ENCODE measurements around the gene FAM107B. TPM values are rescaled to one million over a fixed set of nuclear protein-coding genes. Genes with fewer than 3 reads are reported as not detected.

FAM107B gene
- total and polyA plus RNA-seq, 2 donors (not counting 3 experiments of a cell fraction or from before 2014, with no cell fraction given) = 39.2 to 176 TPM

DNA sequence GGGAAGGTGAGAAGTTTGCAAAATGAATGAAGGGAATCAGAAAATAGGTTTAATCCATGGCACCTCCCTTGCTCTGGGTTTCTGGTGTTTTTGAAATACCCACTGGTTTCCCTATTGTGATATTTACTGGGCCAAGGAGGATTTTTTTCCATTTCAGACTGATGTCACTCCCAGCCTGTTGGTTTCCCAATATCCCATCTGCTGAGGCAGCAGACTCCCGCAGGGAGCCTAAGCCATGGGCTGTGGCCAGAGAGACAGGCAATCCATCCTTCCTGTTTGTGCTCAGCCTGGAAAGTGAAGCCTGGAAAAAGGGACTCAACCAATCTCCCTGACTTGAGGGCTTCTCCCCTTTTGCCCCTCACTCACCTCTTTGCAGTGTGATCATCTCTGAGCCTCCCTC is 22.8 kb downstream of the FAM107B start:
- TF ChIP-seq FOS (IDR thresholded peaks at IDR 0.05; ENCODE audit: borderline replicate concordance, insufficient read depth, low read length) (no peak), POLR2AphosphoS5 (IDR thresholded peaks at IDR 0.05; ENCODE audit: insufficient read depth, low read depth, low read length) (no peak), EZH2 (IDR thresholded peaks at IDR 0.05; ENCODE audit: borderline replicate concordance, low read depth, low read length, severe bottlenecking) (no peak), JUN (IDR thresholded peaks at IDR 0.05; ENCODE audit: borderline replicate concordance, insufficient read depth, insufficient read length, low read depth) (no peak), POLR2A (IDR thresholded peaks at IDR 0.05; ENCODE audit: low read depth, low read length) (no peak), GATA2 (IDR thresholded peaks at IDR 0.05; ENCODE audit: insufficient read depth, insufficient read length, low read depth, low read length) (no peak), MYC (IDR thresholded peaks at IDR 0.05; ENCODE audit: low read depth, low read length) (no peak)
- TF ChIP-seq, protein P1, sequence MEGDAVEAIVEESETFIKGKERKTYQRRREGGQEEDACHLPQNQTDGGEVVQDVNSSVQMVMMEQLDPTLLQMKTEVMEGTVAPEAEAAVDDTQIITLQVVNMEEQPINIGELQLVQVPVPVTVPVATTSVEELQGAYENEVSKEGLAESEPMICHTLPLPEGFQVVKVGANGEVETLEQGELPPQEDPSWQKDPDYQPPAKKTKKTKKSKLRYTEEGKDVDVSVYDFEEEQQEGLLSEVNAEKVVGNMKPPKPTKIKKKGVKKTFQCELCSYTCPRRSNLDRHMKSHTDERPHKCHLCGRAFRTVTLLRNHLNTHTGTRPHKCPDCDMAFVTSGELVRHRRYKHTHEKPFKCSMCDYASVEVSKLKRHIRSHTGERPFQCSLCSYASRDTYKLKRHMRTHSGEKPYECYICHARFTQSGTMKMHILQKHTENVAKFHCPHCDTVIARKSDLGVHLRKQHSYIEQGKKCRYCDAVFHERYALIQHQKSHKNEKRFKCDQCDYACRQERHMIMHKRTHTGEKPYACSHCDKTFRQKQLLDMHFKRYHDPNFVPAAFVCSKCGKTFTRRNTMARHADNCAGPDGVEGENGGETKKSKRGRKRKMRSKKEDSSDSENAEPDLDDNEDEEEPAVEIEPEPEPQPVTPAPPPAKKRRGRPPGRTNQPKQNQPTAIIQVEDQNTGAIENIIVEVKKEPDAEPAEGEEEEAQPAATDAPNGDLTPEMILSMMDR (IDR thresholded peaks at IDR 0.05; ENCODE audit: extremely low read depth in 1 of 2, insufficient read depth in 1 of 2, low read depth in 1 of 2, low read length in 2 of 2) = no peak
- TF ChIP-seq, protein P2, sequence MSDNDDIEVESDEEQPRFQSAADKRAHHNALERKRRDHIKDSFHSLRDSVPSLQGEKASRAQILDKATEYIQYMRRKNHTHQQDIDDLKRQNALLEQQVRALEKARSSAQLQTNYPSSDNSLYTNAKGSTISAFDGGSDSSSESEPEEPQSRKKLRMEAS (IDR thresholded peaks at IDR 0.05; ENCODE audit: insufficient read depth, insufficient read length) = no peak
- FAIRE-seq = no peak
- Histone ChIP-seq H3K27me3 (ENCODE audit: control insufficient read depth in 2 of 2, insufficient read depth in 2 of 2, low read length in 2 of 2) (peaks cover 0 to under 1% of the 10 kb centered on the region in 2 experiments), H3K4me3 (replicated peaks in 1 of 3; ENCODE audit: insufficient read depth in 1 of 3, low read depth in 1 of 3, low read length in 3 of 3) (no peak overlapping the region), H4K20me1 (replicated peaks; ENCODE audit: control insufficient read depth, extremely low read depth, insufficient read depth, low read length) (no peaks in the 10 kb centered on the region), H3K9me3 (replicated peaks; ENCODE audit: control insufficient read depth, insufficient read depth, low read length) (no peaks in the 10 kb centered on the region), H2AFZ (ENCODE audit: low read depth, low read length) (no peak overlapping the region), H3K36me3 (ENCODE audit: control insufficient read depth in 2 of 2, extremely low read depth in 1 of 2, insufficient read depth in 2 of 2, low read length in 2 of 2) (no peaks in the 10 kb centered on the region), H3K27ac (ENCODE audit: insufficient read depth, low read depth, low read length) (no peak overlapping the region), H3K4me1 (ENCODE audit: control insufficient read depth, extremely low read depth, insufficient read depth, low read length) (peaks cover 13% of the 10 kb centered on the region), H3K4me2 (ENCODE audit: insufficient read depth, low read length) (no peak overlapping the region), H3K79me2 (ENCODE audit: control insufficient read depth, insufficient read depth, low read length) (no peaks in the 10 kb centered on the region), H3K9ac (replicated peaks; ENCODE audit: extremely low read depth, insufficient read depth, low read length) (no peak overlapping the region), H3K9me1 (replicated peaks; ENCODE audit: control insufficient read depth, extremely low read depth, insufficient read depth, low read length) (no peaks in the 10 kb centered on the region)
- BruUV-seq (replicated peaks) = no TSS peak
- DNase-seq (ENCODE audit: low read depth, low spot score) = no peak
- intact Hi-C loops (cut with micrococcal nuclease) = no loop called here
- dilution Hi-C loops (cut with MboI; ENCODE audit: extremely low pct_ligation_motif_present, low sequenced_read_pairs) = no loop called here
- POLR2A ChIA-PET = no interaction called here
- CTCF ChIA-PET = no interaction called here

All from endothelial cell of umbilical vein (primary cell).